SH-SY5Y (cell line): Measurements from ENCODE around the gene TENT4B.

Experiments used
- GATA2 ChIP-seq: IDR thresholded peaks from 2 replicates; pipeline ENCODE4 v1.6.1; 2011; ENCODE audit warnings: mild to moderate bottlenecking, low read depth, low read length
- GATA3 ChIP-seq: IDR thresholded peaks from 2 replicates; pipeline ENCODE4 v1.6.1; 2011; ENCODE audit warnings: low read depth, mild to moderate bottlenecking, low read length, moderate library complexity

- TF ChIP-seq GATA2, result no peak
- TF ChIP-seq GATA3, result no peak
Observed at GRCh38 chr16:50259334-50260205, 106.5 kb downstream of the TENT4B start.
